ENCODE measurements around the gene KNCN.

Gene KNCN

GRCh38 chr1:46555826-46556619 lies 4.6 kb upstream of the KNCN start:
- Mint-ChIP-seq H3K4me3 (no peak overlapping the region), H3K27ac (no peak overlapping the region), H3K36me3 (ENCODE audit: low read depth) (peaks cover 8% of the 10 kb centered on the region), H3K27me3 (ENCODE audit: low read depth) (no peaks in the 10 kb centered on the region), H3K9me3 (no peaks in the 10 kb centered on the region), H3K4me1 (ENCODE audit: low read depth) (no peaks in the 10 kb centered on the region)

GRCh38 chr1:46554597-46555381 lies 3.3 kb upstream of the KNCN start:
- peaks cover 2% of the 10 kb centered on the region for H3K4me1 Mint-ChIP-seq (ENCODE audit: low read depth)
- no peaks in the 10 kb centered on the region for H3K9me3 Mint-ChIP-seq
- no peak overlapping the region for H3K4me3 Mint-ChIP-seq
- peaks cover 8% of the 10 kb centered on the region for H3K36me3 Mint-ChIP-seq (ENCODE audit: low read depth)
- no peaks in the 10 kb centered on the region for H3K27me3 Mint-ChIP-seq (ENCODE audit: low read depth)
- H3K27ac Mint-ChIP-seq: no peak overlapping the region

GRCh38 chr1:46554236-46554596 lies 2.8 kb upstream of the KNCN start:
- peaks cover 8% of the 10 kb centered on the region for H3K4me1 Mint-ChIP-seq (ENCODE audit: low read depth)
- H3K27me3 Mint-ChIP-seq (ENCODE audit: low read depth): no peaks in the 10 kb centered on the region
- H3K9me3 Mint-ChIP-seq: no peaks in the 10 kb centered on the region
- H3K27ac Mint-ChIP-seq: no peak overlapping the region
- H3K36me3 Mint-ChIP-seq (ENCODE audit: low read depth): peaks cover 8% of the 10 kb centered on the region
- H3K4me3 Mint-ChIP-seq: no peak overlapping the region

GRCh38 chr1:46553506-46553905 lies 2.1 kb upstream of the KNCN start:
- Mint-ChIP-seq H3K27me3 (ENCODE audit: low read depth) (no peaks in the 10 kb centered on the region), H3K4me1 (ENCODE audit: low read depth) (peaks cover 9% of the 10 kb centered on the region), H3K9me3 (no peaks in the 10 kb centered on the region), H3K36me3 (ENCODE audit: low read depth) (peaks cover 6% of the 10 kb centered on the region), H3K27ac (no peak overlapping the region), H3K4me3 (no peak overlapping the region)

- Mint-ChIP-seq H3K27me3 (ENCODE audit: low read depth) (no peaks in the 10 kb centered on the region), H3K36me3 (ENCODE audit: low read depth) (peaks cover 3% of the 10 kb centered on the region), H3K9me3 (no peaks in the 10 kb centered on the region), H3K4me1 (ENCODE audit: low read depth) (peaks cover 9% of the 10 kb centered on the region), H3K4me3 (no peak overlapping the region), H3K27ac (no peak overlapping the region)
These were observed 1.1 kb upstream of the KNCN start for GRCh38 chr1:46552357-46553237.

GRCh38 chr1:46550751-46551231 lies 656 bp downstream of the KNCN start:
- Mint-ChIP-seq H3K4me1 (ENCODE audit: low read depth) (peaks cover 9% of the 10 kb centered on the region), H3K9me3 (no peaks in the 10 kb centered on the region), H3K27me3 (ENCODE audit: low read depth) (peaks cover 12% of the 10 kb centered on the region), H3K4me3 (no peak overlapping the region), H3K36me3 (ENCODE audit: low read depth) (no peaks in the 10 kb centered on the region), H3K27ac (no peak overlapping the region)

- peaks cover 12% of the 10 kb centered on the region for H3K4me1 Mint-ChIP-seq (ENCODE audit: low read depth)
- H3K27ac Mint-ChIP-seq: peak overlapping the region; percentile 65
- H3K27me3 Mint-ChIP-seq (ENCODE audit: low read depth): peaks cover 20% of the 10 kb centered on the region
- H3K36me3 Mint-ChIP-seq (ENCODE audit: low read depth): no peaks in the 10 kb centered on the region
- H3K4me3 Mint-ChIP-seq: no peak overlapping the region
- H3K9me3 Mint-ChIP-seq: no peaks in the 10 kb centered on the region
These were observed 1.5 kb downstream of the KNCN start for GRCh38 chr1:46549697-46550681.

- Mint-ChIP-seq H3K36me3 (ENCODE audit: low read depth) (no peaks in the 10 kb centered on the region), H3K9me3 (no peaks in the 10 kb centered on the region), H3K4me3 (no peak overlapping the region), H3K4me1 (ENCODE audit: low read depth) (peaks cover 14% of the 10 kb centered on the region), H3K27me3 (ENCODE audit: low read depth) (peaks cover 40% of the 10 kb centered on the region), H3K27ac (no peak overlapping the region)
These were observed 3.7 kb downstream of the KNCN start for GRCh38 chr1:46547481-46548383.

- no peaks in the 10 kb centered on the region for H3K36me3 Mint-ChIP-seq (ENCODE audit: low read depth)
- H3K4me1 Mint-ChIP-seq (ENCODE audit: low read depth): peaks cover 14% of the 10 kb centered on the region
- H3K4me3 Mint-ChIP-seq: no peak overlapping the region
- H3K9me3 Mint-ChIP-seq: no peaks in the 10 kb centered on the region
- peaks cover 53% of the 10 kb centered on the region for H3K27me3 Mint-ChIP-seq (ENCODE audit: low read depth)
- H3K27ac Mint-ChIP-seq: no peak overlapping the region
These were observed 5.2 kb downstream of the KNCN start for GRCh38 chr1:46546210-46546609.

GRCh38 chr1:46545784-46546183 lies 5.7 kb downstream of the KNCN start:
- H3K4me3 Mint-ChIP-seq: no peak overlapping the region
- no peaks in the 10 kb centered on the region for H3K9me3 Mint-ChIP-seq
- no peaks in the 10 kb centered on the region for H3K36me3 Mint-ChIP-seq (ENCODE audit: low read depth)
- peaks cover 54% of the 10 kb centered on the region for H3K27me3 Mint-ChIP-seq (ENCODE audit: low read depth)
- peaks cover 14% of the 10 kb centered on the region for H3K4me1 Mint-ChIP-seq (ENCODE audit: low read depth)
- H3K27ac Mint-ChIP-seq: no peak overlapping the region

GRCh38 chr1:46544561-46545240 lies 6.7 kb downstream of the KNCN start:
- H3K27me3 Mint-ChIP-seq (ENCODE audit: low read depth): peaks cover 60% of the 10 kb centered on the region
- H3K27ac Mint-ChIP-seq: no peak overlapping the region
- no peak overlapping the region for H3K4me3 Mint-ChIP-seq
- H3K4me1 Mint-ChIP-seq (ENCODE audit: low read depth): peaks cover 11% of the 10 kb centered on the region
- H3K9me3 Mint-ChIP-seq: no peaks in the 10 kb centered on the region
- no peaks in the 10 kb centered on the region for H3K36me3 Mint-ChIP-seq (ENCODE audit: low read depth)

GRCh38 chr1:46543761-46544560 lies 7.5 kb downstream of the KNCN start:
- H3K9me3 Mint-ChIP-seq: no peaks in the 10 kb centered on the region
- no peak overlapping the region for H3K27ac Mint-ChIP-seq
- no peaks in the 10 kb centered on the region for H3K36me3 Mint-ChIP-seq (ENCODE audit: low read depth)
- peaks cover 5% of the 10 kb centered on the region for H3K4me1 Mint-ChIP-seq (ENCODE audit: low read depth)
- peaks cover 60% of the 10 kb centered on the region for H3K27me3 Mint-ChIP-seq (ENCODE audit: low read depth)
- H3K4me3 Mint-ChIP-seq: no peak overlapping the region
